K562 (cell line): ENCODE measurements around the gene ADK. TPM values are rescaled to one million over a fixed set of nuclear protein-coding genes. Genes with fewer than 3 reads are reported as not detected.

ENCODE experiments used
- HCFC1 ChIP-seq: IDR thresholded peaks from 2 replicates; pipeline ENCODE4 v1.6.1; 2012; ENCODE audit warnings: low read depth, low read length, improper control_type of control experiment
- JUNB ChIP-seq: fragments of 450-650 bp; formaldehyde crosslinking; conservative IDR thresholded peaks from 2 replicates; pipeline ENCODE4 v1.4.0; 2020; ENCODE audit warnings: mild to moderate bottlenecking
- NR2F6 ChIP-seq: fragments of 450-650 bp; formaldehyde crosslinking; IDR thresholded peaks from 2 replicates; pipeline ENCODE4 v1.4.0; 2020; ENCODE audit warnings: mild to moderate bottlenecking
- SIRT6 ChIP-seq: IDR thresholded peaks from one replicate; pipeline ENCODE4 v1.6.1; 2012; ENCODE audit warnings: low read depth, mild to moderate bottlenecking, control low read depth, inconsistent platforms, low read length, moderate library complexity
- SMAD3 ChIP-seq: fragments of 450-650 bp; formaldehyde crosslinking; conservative IDR thresholded peaks from 2 replicates; pipeline ENCODE4 v1.4.0; 2020; ENCODE audit warnings: mild to moderate bottlenecking
- TAL1 ChIP-seq: fragments of 450-650 bp; IDR thresholded peaks from 2 replicates; pipeline ENCODE4 v1.6.1; 2016; ENCODE audit warnings: mild to moderate bottlenecking
- ZNF57 ChIP-seq: fragments of 450-650 bp; formaldehyde crosslinking; IDR thresholded peaks from 2 replicates; pipeline ENCODE4 v1.4.0; 2020; ENCODE audit warnings: mild to moderate bottlenecking, moderate library complexity
- polyA plus RNA-seq, 8 experiments: library from polyadenylated mRNA; depleted of rRNA in 4 of 8; stranded (reverse) in 5 of 8; unstranded in 3 of 8; fragments of >200 nt; fragmentation: Nextera tagmentation in 2 of 8; fragmentation: Illumina TruSeq in 1 of 8; extraction: Ambion mirVana in 2 of 8; extraction: Trizol in 1 of 8; gene quantifications; 2 replicates each; pipeline versions ENCODE4 v1.2.1 to v1.2.3, GENCODE V29; 2011 to 2014; ENCODE audit warnings: inconsistent platforms in 1 of 8, missing spikeins in 1 of 8
- total RNA-seq, 7 experiments: library from RNA; depleted of rRNA in 6 of 7; stranded (reverse); fragments of >200 nt in 6 of 7; fragmentation: Illumina TruSeq in 2 of 7; extraction: Trizol in 2 of 7; gene quantifications; 2 replicates each; pipeline versions ENCODE4 v1.2.1 to v1.2.3, GENCODE V29; 2011 to 2021; ENCODE audit warnings: low replicate concordance in 1 of 7
- TF ChIP-seq, protein P1 (sequence below): fragments of 200-600 bp; sonication (generic); IDR thresholded peaks from one replicate; pipeline ENCODE4 v1.6.1; 2012; ENCODE audit warnings: mild to moderate bottlenecking, low read depth, low read length, inconsistent platforms
- TF ChIP-seq, protein P2 (sequence below): sonication (generic); formaldehyde crosslinking; IDR thresholded peaks from 2 replicates; pipeline ENCODE4 v1.8.0; 2022; ENCODE audit warnings: missing genetic modification reagents, mild to moderate bottlenecking, borderline replicate concordance

Gene ADK
- total and polyA plus RNA-seq, 9 of the 15 experiments (the other 6 are each of a cell fraction or from before 2014, with no cell fraction given), result 54.2 to 97.8 (median 73.6) TPM

- TF ChIP-seq, protein P1, sequence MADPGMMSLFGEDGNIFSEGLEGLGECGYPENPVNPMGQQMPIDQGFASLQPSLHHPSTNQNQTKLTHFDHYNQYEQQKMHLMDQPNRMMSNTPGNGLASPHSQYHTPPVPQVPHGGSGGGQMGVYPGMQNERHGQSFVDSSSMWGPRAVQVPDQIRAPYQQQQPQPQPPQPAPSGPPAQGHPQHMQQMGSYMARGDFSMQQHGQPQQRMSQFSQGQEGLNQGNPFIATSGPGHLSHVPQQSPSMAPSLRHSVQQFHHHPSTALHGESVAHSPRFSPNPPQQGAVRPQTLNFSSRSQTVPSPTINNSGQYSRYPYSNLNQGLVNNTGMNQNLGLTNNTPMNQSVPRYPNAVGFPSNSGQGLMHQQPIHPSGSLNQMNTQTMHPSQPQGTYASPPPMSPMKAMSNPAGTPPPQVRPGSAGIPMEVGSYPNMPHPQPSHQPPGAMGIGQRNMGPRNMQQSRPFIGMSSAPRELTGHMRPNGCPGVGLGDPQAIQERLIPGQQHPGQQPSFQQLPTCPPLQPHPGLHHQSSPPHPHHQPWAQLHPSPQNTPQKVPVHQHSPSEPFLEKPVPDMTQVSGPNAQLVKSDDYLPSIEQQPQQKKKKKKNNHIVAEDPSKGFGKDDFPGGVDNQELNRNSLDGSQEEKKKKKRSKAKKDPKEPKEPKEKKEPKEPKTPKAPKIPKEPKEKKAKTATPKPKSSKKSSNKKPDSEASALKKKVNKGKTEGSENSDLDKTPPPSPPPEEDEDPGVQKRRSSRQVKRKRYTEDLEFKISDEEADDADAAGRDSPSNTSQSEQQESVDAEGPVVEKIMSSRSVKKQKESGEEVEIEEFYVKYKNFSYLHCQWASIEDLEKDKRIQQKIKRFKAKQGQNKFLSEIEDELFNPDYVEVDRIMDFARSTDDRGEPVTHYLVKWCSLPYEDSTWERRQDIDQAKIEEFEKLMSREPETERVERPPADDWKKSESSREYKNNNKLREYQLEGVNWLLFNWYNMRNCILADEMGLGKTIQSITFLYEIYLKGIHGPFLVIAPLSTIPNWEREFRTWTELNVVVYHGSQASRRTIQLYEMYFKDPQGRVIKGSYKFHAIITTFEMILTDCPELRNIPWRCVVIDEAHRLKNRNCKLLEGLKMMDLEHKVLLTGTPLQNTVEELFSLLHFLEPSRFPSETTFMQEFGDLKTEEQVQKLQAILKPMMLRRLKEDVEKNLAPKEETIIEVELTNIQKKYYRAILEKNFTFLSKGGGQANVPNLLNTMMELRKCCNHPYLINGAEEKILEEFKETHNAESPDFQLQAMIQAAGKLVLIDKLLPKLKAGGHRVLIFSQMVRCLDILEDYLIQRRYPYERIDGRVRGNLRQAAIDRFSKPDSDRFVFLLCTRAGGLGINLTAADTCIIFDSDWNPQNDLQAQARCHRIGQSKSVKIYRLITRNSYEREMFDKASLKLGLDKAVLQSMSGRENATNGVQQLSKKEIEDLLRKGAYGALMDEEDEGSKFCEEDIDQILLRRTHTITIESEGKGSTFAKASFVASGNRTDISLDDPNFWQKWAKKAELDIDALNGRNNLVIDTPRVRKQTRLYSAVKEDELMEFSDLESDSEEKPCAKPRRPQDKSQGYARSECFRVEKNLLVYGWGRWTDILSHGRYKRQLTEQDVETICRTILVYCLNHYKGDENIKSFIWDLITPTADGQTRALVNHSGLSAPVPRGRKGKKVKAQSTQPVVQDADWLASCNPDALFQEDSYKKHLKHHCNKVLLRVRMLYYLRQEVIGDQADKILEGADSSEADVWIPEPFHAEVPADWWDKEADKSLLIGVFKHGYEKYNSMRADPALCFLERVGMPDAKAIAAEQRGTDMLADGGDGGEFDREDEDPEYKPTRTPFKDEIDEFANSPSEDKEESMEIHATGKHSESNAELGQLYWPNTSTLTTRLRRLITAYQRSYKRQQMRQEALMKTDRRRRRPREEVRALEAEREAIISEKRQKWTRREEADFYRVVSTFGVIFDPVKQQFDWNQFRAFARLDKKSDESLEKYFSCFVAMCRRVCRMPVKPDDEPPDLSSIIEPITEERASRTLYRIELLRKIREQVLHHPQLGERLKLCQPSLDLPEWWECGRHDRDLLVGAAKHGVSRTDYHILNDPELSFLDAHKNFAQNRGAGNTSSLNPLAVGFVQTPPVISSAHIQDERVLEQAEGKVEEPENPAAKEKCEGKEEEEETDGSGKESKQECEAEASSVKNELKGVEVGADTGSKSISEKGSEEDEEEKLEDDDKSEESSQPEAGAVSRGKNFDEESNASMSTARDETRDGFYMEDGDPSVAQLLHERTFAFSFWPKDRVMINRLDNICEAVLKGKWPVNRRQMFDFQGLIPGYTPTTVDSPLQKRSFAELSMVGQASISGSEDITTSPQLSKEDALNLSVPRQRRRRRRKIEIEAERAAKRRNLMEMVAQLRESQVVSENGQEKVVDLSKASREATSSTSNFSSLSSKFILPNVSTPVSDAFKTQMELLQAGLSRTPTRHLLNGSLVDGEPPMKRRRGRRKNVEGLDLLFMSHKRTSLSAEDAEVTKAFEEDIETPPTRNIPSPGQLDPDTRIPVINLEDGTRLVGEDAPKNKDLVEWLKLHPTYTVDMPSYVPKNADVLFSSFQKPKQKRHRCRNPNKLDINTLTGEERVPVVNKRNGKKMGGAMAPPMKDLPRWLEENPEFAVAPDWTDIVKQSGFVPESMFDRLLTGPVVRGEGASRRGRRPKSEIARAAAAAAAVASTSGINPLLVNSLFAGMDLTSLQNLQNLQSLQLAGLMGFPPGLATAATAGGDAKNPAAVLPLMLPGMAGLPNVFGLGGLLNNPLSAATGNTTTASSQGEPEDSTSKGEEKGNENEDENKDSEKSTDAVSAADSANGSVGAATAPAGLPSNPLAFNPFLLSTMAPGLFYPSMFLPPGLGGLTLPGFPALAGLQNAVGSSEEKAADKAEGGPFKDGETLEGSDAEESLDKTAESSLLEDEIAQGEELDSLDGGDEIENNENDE, result no peak
- no peak for TF ChIP-seq TAL1
- no peak for TF ChIP-seq JUNB (CRISPR knock-in tag)
- TF ChIP-seq ZNF57, result no peak
- no peak for TF ChIP-seq SIRT6
- TF ChIP-seq NR2F6 (CRISPR knock-in tag), result no peak
- TF ChIP-seq HCFC1, result no peak
- TF ChIP-seq, protein P2, sequence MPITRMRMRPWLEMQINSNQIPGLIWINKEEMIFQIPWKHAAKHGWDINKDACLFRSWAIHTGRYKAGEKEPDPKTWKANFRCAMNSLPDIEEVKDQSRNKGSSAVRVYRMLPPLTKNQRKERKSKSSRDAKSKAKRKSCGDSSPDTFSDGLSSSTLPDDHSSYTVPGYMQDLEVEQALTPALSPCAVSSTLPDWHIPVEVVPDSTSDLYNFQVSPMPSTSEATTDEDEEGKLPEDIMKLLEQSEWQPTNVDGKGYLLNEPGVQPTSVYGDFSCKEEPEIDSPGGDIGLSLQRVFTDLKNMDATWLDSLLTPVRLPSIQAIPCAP (CRISPR knock-in tag), result no peak
- no peak for TF ChIP-seq SMAD3 (CRISPR knock-in tag)
- TF ChIP-seq, all 486 proteins: peak for 0
These were observed 493.7 kb downstream of the ADK start (continued) for GRCh38 chr10:74644738-74645137.
